ENCODE results near the gene GPR146.

GPR146 gene

DNA sequence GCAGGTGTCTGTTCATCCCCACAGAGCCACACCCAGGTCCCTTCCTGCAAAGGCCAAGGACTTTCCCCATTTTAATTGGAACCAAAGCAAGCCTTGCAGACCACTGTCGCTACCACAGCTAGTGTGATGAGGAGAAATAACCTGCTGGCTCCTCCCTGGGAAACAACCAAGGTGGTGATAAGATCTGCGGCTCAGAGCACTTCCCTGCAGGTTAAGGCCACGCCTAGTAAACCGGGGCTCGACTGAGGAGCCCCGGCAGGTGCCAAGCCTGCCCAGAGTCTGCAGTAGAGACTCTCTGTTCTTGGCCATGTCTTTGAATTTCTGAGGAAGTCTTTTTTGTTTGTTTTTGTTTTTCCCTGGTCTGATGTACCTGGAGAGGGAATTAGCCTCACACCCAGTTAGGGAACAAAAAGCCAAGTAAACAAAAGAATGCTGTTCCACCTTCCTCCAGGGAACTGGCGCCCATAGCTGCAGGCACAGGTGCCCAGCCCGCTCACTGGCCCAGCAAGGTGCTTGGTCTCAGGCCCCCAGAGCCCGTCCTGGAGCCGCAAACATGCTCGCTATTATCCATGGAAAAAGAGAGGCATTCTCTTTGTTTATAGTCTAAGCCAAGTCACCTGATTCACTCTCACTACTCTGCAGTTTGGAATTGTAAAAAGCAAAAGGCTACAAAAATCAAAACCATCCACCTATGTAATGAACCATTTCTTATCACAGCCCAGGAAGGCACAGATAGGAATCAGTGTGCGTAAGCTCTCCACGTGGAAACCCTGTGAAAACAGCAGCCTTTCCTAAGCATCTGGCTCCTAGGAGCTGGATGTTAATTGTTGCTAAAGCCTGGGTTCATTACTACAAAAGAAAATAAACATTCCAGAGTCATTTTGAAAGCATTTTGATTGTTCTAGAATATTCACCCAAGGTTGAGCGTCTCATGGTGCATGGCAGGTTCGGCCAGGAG, 2.7 kb downstream of the GPR146 start:
- no peak for DNase-seq

DNA sequence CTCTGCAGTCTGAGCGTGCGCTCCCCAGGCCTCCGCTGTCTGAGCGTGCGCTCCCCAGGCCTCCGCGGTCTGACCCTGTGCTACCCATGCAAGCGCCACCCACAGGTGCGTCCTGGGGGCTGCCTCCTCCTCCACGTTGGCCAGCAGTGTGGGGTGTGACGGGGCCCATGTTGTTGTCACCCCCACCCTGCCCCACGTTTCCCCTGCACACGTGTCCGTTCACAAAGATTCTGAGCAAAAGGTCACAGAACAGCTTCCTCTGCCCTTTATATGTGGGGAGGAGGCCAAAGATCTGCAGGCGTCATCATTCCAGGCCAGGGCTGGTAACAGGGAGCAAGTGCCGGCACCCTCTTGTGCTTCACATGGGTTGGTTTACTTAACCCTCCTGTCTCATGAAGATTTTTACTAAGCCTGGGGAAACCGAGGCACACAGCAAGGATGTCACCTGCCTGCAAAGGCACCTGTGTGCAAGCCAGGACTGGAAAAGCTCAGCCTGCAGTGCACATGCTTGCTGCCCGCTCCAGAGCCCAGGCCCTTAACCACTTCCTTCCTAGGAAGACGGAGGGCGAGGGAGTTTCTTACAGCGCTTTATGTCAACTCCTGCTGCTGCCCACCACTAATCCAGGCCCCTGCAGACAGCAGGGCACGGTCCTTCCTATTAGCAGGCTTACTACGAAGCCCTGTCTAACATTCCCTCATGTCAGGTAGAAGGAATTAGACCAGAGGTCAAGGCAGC, 4.8 kb downstream of the GPR146 start:
- no peak for DNase-seq

DNA sequence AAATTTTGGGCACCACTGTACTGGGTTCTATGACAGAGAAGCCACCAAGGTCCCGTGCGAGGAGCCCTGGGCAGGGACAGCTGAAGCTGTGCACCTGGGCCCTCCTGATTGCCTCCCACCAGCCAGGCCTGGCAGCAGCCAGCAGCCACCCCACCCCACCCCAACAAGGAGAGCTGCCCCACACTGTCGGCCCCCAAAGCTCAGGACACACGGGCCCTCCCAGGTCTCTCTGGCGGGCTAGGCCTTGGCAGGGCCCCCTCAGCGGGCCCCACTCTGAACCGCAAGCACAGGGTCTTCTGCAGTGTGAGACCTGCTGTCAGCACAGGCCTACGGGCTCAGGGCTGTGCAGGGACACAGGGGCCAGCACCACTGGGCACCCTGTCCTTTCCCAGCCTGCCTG, 5.5 kb downstream of the GPR146 start:
- DNase-seq: no peak

DNA sequence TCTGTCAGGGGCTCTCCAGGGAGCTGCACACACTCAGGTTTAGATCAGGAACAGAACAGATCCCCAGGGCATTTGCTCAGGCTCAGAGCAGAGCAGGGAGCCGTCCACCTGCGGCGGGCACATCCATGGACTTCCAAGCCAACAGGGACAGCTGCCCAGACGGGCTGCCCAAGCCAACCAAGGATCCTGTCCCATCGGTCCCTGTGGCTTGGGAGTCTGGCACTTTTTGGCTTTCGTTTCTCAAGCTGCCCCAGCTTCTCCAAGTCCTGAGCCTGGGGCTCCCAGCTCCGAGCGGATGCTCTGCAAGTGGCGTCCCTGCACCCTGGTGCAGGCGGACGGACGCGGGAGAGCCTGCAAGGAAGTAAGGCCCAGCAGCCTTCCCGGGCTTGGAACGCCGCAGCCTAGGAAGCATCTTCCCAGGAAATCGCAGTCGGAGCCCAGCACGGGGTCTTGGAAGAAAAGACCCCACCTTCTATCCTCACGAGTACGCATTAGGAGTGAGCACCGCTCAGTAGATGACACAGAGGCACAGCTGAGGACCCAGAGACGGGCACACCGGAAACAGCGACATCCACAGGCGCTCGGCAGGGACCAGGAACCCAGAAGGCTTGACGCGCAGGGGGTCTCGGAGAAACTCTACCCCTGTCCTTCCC, 6.0 kb downstream of the GPR146 start:
- no peak for DNase-seq

- no peak for DNase-seq
Observed at GRCh38 chr7:1050956-1051690, 6.8 kb downstream of the GPR146 start.

GRCh38 chr7:1052031-1052818, 7.9 kb downstream of the GPR146 start:
- no peak for DNase-seq

DNA sequence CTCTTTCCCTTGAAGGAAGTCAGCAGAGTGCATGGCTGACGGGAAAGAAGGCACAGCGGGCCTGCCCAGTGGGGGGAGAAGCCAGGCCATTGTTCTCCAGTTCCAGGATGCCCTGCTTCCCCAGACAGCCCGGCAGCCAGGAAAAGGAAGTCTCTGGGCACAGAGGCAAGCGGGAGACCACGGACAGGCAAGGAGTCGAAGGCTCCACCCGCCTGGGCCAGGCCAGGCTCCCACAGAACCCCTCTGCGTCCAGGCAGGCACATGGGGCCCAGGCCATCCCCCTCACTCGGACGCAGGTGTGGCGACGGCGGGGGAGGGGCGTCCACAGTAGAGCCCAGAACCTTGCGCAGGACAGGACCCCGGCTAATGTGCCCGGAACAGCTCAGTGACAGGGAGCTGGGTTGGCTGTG, 8.7 kb downstream of the GPR146 start:
- DNase-seq: no peak

DNA sequence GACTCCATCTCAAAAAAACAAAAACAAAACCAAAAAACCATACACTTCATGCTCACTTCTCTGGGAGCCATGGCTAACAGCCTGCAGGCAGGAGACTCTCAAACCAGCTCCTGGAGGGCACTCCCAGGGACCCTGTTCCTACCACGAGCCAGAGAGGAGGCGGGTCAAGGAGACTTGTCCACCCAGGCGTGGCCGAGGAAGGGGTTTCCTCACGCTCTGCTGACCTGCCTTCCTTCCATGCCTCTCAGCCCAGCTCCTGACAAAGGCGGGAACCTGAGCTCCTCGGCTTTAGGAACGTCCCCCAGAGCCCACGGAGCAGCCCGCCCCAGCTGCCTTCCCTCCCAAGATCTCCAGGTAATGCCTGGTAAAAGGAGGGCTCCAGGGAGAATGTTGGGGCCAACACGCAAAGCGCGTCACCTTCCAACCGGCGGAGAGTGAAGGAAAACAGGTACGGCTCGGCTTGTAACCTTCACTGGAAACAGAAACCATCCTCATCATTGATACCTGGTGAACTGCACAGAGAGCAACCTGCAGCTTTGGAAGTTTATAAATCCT, 9.5 kb downstream of the GPR146 start:
- DNase-seq: no peak

DNA sequence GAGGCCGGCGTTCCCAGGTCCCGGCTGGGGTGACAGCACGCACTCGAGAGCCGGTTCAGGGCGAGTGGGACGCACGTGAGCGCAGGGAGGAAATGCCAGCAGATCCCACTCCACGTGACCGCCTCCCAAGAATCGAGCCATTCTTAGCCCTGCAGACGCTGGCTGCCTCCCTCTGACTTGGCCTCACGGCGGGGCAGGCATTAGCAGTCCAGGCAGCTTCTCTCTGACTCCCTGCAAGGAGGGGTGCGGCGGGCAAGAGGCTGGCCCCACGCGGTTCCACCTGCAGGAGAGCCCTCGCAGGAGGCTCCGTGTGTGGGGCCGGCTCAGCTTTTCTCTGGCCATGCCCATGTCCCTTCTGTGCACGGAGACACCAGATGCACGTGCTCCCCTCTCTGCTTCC, 10.1 kb downstream of the GPR146 start:
- DNase-seq: no peak

GRCh38 chr7:1054861-1055450, 10.6 kb downstream of the GPR146 start:
- no peak for DNase-seq

- no peak for DNase-seq
Observed at GRCh38 chr7:1055491-1055955, 11.2 kb downstream of the GPR146 start.

DNA sequence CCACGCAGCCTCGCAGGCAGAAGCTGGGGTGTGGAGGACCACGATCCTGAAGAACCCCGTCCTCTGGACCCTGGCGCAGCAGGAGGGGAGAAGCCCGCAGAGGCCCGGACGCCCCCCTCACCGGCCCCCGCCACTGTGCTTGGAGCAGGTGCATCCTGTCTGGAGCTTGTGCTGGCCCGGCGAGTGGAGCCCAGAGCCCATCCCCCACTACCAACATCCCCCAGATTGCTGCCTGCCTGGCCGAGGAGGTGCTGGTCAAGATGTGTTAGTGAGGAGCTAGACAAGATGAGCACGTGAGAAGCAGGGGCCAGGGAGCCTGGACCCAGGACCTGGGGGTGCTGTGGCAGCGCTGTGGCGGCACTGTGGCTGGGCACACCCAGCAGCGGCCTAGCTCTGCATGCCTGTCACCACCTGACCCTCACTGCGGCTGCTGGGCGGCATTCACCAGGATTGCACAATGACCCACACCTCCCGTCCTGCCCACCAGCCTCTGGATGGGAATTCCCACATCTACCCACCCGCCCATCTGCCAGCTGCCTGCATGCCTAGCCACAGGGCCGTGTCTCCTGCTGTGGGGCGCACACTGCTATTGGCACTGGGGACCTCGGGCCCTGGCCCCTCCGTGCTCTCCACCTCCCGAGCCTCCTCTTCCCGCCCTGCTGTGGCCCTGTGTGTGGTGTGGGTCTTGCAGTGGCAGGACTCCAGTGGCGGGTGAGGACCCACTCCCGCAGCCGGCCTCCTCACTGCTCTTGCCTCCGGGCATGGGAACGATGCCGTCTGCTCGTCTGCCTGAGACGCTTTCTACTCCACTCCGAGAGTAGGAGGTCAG, 11.8 kb downstream of the GPR146 start:
- no peak for DNase-seq

DNA sequence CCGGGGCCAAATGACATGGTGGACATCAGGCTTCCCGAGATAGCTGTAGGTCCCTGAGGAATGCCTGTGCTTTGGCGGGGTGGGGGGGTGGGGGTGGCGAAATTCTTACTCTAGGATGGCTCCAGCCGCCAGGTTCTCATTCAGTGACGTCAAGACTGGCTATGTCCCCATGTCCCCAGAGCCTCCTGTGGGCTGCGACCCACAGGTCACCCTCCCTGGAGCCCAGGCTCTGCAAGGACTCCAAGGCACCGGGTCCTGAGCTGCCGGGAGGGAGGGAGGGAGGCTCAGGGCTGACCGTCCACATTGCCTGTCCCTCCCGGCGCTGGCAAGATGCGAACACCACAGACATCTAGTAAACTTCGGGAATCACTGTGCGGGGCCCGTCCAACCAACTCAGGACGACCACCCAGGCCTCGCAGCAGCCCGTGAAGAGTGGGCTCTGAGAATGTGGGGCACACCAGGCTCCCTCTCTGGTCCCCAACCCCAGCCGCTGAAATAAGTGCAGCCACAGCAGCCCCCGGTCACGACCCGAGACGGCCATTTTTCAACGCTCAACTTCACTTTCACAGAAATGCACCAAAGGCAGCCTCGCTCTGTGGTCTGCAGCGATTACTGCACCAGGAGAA, 12.6 kb downstream of the GPR146 start:
- DNase-seq: no peak

DNA sequence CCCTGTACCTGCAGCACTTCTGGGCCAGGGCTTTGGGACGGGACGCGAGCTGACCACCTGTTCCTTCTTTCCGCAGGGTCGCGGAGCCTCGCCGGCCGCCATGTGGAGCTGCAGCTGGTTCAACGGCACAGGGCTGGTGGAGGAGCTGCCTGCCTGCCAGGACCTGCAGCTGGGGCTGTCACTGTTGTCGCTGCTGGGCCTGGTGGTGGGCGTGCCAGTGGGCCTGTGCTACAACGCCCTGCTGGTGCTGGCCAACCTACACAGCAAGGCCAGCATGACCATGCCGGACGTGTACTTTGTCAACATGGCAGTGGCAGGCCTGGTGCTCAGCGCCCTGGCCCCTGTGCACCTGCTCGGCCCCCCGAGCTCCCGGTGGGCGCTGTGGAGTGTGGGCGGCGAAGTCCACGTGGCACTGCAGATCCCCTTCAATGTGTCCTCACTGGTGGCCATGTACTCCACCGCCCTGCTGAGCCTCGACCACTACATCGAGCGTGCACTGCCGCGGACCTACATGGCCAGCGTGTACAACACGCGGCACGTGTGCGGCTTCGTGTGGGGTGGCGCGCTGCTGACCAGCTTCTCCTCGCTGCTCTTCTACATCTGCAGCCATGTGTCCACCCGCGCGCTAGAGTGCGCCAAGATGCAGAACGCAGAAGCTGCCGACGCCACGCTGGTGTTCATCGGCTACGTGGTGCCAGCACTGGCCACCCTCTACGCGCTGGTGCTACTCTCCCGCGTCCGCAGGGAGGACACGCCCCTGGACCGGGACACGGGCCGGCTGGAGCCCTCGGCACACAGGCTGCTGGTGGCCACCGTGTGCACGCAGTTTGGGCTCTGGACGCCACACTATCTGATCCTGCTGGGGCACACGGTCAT, 13.3 kb downstream of the GPR146 start:
- no peak for DNase-seq

- DNase-seq: no peak
Observed at GRCh38 chr7:1058311-1058710, 14.0 kb downstream of the GPR146 start.

DNA sequence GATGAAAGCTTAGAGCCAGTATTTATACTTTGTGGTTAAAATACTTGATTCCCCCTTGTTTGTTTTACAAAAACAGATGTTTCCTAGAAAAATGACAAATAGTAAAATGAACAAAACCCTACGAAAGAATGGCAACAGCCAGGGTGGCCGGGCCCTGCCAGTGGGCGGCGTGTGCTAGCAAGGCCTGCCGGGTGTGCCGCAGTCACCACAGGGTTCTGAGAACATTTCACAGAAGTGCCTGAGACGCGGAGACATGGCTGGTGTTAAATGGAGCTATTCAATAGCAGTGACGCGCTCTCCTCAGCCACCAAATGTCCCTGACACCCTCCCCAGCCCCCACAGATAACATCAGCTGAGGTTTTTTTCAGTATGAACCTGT, 14.5 kb downstream of the GPR146 start:
- DNase-seq: no peak

DNA sequence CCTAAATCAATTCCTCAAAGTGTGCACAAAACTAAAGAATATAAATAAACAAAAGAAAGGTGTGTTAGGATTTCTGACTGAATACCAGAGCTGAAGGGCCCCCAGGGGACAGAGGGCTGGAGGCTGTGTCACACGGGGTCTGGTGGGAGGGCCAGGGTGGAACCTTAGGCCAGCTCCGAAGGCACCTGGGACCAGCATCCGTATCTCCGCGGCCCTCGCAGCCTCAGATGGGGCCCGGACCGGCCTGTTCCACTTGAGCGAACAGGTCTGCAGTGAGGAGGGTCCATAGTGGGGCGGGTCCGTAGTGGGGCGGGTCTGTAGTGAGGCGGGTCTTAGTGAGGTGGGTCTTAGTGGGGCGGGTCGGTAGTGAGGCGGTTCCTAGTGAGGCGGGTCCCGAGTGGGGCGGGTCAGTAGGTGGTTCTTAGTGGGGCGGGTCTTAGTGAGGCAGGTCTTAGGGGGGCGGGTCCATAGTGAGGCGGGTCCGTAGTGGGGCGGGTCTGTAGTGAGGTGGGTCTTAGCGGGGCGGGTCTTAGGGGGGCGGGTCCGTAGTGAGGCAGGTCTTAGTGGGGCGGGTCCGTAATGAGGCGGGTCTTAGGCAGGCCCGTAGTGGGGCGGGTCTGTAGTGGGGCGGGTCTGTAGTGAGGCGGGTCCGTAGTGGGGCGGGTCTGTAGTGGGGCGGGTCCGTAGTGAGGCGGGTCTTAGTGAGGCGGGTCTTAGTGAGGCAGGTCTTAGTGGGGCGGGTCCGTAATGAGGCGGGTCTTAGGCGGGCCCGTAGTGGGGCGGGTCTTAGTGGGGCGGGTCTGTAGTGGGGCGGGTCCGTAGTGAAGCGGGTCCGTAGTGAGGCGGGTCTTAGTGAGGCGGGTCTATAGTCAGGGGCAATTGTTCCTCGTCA, 15.1 kb downstream of the GPR146 start:
- DNase-seq: no peak

All from NCI-H2171 (cell line).